HG02763 (cell line): ENCODE results near the gene TET3.

Experiments
- ATAC-seq: cut with Tn5 transposase; IDR thresholded peaks from one replicate; pipeline ENCODE4 v1.9.1; 2021; ENCODE audit warnings: mild to moderate bottlenecking, moderate library complexity; ENCODE audit not compliant: unreplicated experiment

TET3 gene

DNA sequence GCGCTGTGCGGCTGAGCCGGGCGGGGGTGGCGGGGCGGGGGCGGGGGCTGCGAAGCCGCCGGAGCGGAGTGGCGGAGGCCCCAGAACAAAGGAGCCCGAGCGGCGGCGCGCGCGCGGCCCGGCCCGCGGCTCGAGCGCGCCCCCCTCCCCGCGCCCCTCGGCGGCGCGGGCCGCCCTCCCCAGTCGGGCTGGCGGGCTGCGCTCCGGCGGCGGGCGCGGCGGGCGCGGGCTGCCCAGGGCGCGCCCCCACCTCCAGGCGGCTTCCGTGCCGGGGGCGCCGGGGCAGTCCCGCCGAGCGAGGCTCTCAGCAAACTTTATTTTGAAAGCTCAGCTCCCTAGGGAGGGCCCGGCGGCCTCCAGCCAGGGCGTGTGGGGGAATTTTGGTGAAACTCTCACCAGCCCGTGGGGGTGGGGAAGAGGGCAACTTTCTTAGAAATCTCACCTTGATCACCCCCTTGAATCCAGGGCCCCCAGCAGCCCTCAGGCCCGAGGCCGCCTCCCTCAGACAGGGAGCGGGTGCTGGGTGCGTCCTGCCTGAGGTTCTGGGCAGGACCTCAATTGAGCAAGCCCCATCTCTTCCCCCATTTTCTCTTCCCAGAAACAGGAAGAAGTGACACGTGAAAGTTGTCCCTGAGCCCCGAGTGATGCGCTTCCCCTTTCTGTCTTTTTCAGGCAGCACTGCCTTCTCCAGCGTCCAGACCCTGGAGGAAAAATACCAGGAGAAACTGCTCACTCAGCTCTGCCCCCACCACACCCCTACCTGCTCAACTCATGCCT lies 786 bp downstream of the TET3 start:
- peak; percentile 37 for ATAC-seq

- ATAC-seq: no peak
These were observed 1.5 kb downstream of the TET3 start for GRCh38 chr2:73986085-73986681.

DNA sequence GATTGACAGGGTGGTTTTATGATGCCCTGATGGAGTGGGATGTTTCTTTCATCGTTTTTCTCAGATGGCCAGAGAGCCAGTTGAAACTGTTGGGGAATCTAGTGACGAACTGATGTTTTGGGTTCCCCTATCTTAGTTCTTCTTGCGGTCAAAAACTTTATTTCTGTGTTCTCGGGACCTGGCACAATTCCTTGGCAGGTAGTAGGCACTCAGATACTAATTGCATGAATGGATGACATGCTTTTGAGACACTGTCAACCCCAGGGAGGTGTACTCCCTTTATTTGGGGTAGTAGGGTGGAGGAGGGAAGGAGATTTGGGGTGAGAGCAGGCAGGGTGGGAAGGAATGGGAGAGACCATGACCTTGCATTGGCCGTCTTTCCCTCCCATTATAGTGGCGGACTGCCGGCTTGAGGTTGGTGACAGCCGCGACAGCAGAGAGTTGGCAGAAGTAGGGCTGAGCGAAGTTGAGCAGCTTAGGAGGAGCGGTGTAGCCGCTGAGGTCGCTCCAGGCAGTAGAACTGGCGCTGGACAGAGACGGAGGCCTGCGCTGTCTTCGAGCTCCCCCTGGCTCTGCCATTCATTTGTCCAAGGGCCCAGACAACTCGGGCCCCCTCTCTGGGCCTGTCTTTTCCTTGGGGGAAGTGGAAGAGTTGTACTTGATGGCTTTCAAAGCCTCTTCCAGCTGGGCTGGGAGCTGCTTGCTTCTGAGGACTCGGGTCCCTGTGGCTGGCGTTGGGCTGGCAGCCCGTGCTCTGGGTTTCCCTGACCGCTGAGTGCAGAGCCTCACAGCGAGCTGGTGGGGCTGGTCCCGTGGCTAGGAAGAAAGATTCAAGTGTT lies 2.6 kb downstream of the TET3 start:
- no peak for ATAC-seq

DNA sequence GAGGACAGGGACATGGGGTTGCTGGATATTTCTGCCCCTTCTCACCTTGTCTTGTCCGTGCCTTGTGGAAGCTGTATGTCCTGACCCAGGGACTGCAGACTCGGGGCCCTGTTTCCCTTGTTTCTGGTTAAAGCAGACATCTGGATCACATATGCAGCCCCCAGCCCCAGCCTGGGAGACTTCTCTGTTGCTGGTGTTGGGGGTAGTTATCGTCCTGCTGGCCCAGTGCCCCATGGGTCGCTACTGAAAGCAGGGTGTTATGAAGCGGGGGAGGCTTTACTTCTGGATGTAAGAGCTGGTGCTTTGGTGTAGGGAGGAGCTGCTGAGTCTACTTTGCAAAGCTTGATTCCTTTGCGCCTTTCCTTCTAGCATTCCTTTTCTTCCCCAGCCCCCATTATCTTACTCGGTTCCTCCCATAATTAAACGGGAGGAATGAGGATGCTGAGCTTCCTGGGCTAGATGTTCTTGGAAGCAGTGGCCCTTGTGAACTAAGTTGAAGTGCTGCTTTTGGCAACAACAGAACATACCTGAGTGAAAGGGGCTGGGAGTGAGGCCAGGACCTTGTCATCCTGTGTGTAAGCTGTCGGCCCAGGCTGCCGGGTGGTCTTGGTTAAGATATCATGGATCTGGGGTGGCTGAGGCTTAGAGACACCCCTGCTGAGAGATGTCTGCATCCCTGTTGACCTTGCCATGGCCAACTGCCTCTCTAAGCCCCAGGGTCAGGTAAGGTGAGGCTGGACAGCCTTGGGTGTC lies 3.4 kb downstream of the TET3 start:
- ATAC-seq: no peak

GRCh38 chr2:73989972-73990371 lies 5.3 kb downstream of the TET3 start:
- no peak for ATAC-seq

GRCh38 chr2:73990531-73990930 lies 5.8 kb downstream of the TET3 start:
- ATAC-seq: no peak

DNA sequence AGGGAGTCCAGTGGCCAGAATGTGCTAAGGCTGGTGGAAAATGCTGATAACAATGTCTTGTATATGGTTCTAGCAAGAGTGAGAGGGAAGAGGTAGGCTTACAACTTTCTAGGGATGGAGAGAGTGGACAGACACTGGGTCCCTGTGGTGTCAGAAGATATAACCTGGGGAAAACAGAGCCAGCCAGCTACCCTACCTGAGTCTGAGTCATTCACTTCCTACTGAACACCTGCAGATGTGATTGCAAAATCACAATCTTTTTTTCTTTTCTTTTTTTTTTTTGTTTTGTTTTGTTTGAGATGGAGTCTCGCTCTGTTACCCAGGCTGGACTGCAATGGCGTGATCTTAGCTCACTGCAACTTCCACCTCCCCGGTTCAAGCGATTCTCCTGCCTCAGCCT lies 7.3 kb downstream of the TET3 start:
- ATAC-seq: no peak

DNA sequence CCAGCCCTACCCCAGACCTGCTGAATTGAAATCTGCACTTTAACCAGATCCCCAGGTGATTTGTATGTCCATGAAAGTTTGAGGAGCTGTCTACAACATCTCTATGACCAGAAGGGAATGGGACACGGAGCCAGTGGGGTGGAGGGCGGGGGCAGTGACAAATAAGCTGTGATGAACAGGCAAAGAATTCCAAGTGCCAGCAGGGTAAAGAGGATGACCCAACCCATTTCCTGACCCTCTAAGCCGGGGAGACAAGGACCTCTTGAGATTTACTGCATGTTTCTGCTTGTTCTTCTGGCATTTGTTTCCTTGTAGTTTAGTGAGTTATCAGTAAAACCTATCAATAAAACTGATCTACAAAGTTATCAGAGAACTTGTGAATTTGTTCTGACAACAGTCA lies 8.7 kb downstream of the TET3 start:
- ATAC-seq: no peak

- ATAC-seq: no peak
These were observed 9.1 kb downstream of the TET3 start for GRCh38 chr2:73993778-73994177.

DNA sequence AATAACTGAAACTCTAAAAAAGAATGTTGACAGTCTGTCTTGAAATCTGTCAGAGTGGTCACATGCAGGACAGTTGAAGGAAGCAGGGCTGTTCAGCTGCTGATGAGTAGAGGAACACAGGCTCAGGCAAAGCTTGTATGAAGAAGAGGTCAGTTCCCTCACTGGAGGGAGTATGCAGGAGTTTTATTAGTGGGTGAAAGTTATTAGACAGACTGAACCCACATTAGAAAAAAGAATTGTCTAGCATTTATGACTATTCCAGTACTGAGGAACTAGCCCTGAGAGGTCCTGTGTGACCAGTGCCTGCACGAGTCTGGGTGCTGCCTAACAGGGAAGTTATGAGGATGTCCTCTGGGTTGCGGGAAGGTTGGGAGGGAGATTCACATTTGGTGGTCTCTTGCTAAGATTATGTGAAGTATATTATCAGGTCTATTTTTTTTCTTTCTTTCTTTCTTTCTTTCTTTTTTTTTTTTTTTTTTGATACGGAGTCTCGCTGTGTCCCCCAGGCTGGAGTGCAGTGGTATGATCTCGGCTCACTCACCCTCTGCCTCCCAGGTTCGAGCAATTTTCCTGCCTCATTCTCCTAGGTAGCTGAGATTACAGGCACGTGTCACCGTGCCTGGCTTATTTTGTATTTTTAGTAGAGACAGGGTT lies 9.6 kb downstream of the TET3 start:
- ATAC-seq: no peak

- ATAC-seq: no peak
These were observed 11.1 kb downstream of the TET3 start for GRCh38 chr2:73995810-73996209.

DNA sequence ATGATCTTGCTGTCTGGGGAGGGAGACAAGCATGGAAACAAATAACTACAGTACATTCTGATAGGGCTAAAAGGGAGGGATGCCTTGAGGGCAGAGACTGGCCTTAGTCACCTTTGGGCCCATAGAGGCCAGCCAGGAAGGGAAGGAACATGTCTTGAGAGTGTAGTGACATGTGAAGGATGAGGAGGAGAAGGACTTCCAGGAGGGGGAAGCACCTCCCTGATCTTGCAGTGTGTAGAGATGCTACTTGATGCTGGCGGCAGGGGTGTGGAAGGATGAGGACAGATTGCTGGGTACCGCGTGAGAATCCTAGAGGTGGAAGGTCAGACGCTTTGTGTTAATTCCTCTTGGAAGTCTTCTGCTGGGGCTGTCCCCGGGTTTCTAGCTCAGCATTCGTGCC lies 13.1 kb downstream of the TET3 start:
- no peak for ATAC-seq

- no peak for ATAC-seq
These were observed 13.7 kb downstream of the TET3 start for GRCh38 chr2:73998451-73998850.

- ATAC-seq: no peak
These were observed 14.2 kb downstream of the TET3 start for GRCh38 chr2:73998933-73999332.

DNA sequence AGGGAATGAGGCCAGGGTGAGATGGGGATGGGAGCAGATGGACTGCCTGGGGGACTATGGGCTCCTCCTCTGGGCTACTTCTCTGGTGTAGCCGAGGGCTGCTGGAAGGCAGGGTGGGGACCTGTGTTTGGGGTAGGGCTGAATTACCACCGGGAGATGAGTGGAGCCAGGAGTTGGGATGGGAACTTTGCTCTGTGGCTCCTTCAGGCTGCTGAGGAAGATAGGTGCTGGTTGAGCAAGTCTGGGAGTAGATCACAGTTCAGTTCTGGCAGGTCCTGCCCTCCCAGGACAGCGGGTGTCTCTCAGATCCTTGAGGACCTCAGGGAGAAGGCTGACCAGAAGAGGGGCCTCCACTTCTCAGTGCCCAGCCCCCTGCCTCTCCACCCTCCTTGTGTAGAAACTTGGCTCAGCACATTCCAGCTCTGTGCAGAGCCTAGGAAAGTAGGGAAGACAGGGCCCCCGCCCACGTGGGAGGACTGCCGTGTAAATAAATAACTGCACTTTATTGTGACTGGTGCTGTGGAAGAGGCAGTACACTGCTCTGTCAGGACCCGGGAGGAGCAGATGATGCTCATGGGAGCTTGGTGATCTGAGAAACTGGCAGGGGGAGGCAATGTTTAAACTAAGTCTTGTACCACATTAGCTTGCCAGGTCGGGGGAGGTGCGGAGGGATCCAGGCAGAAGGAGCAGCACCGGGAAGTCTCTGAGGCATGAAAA lies 15.3 kb downstream of the TET3 start:
- ATAC-seq: no peak

- no peak for ATAC-seq
These were observed 16.0 kb downstream of the TET3 start for GRCh38 chr2:74000666-74001065.

GRCh38 chr2:74001121-74001520 lies 16.4 kb downstream of the TET3 start:
- ATAC-seq: no peak

- ATAC-seq: peak; percentile 25
These were observed 17.2 kb downstream of the TET3 start for GRCh38 chr2:74001781-74002504.
